Subcutaneous abdominal adipose tissue (tissue), 5 donors: ENCODE measurements around the gene SCGB3A1.

Experiments used
- H3K27ac ChIP-seq: one replicate; pipeline ENCODE4 v1.7.0; 2013; ENCODE audit warnings: low read depth, mild to moderate bottlenecking, inconsistent platforms, low read length, moderate library complexity
- H3K27me3 ChIP-seq, 5 donors: one replicate each; pipeline ENCODE4 v1.7.0; 2013; ENCODE audit warnings: low read length in 5 of 5, inconsistent platforms in 1 of 5; ENCODE audit not compliant: control insufficient read depth in 5 of 5, insufficient read depth in 4 of 5
- H3K36me3 ChIP-seq, 5 donors: one replicate each; pipeline ENCODE4 v1.7.0; 2013; ENCODE audit warnings: low read length in 5 of 5; ENCODE audit not compliant: control insufficient read depth in 5 of 5, insufficient read depth in 5 of 5
- H3K4me1 ChIP-seq, 5 donors: one replicate each; pipeline ENCODE4 v1.7.0; 2013; ENCODE audit warnings: low read length in 5 of 5, mild to moderate bottlenecking in 3 of 5, moderate library complexity in 1 of 5; ENCODE audit not compliant: control insufficient read depth in 5 of 5, insufficient read depth in 5 of 5
- H3K4me3 ChIP-seq, 5 donors: one replicate each; pipeline ENCODE4 v1.7.0; 2013; ENCODE audit warnings: low read length in 5 of 5, low read depth in 1 of 5
- H3K9ac ChIP-seq, 5 donors: one replicate each; pipeline ENCODE4 v1.7.0; 2013; ENCODE audit warnings: low read length in 5 of 5, mild to moderate bottlenecking in 4 of 5, moderate library complexity in 3 of 5
- H3K9me3 ChIP-seq, 5 donors: one replicate each; pipeline ENCODE4 v1.7.0; 2013; ENCODE audit warnings: low read length in 5 of 5; ENCODE audit not compliant: control insufficient read depth in 5 of 5
- donor health status: healthy.
- donor health status: healthy.
- donor health status: healthy.
- donor health status: healthy.
- donor health status: healthy.

The SCGB3A1 gene

DNA sequence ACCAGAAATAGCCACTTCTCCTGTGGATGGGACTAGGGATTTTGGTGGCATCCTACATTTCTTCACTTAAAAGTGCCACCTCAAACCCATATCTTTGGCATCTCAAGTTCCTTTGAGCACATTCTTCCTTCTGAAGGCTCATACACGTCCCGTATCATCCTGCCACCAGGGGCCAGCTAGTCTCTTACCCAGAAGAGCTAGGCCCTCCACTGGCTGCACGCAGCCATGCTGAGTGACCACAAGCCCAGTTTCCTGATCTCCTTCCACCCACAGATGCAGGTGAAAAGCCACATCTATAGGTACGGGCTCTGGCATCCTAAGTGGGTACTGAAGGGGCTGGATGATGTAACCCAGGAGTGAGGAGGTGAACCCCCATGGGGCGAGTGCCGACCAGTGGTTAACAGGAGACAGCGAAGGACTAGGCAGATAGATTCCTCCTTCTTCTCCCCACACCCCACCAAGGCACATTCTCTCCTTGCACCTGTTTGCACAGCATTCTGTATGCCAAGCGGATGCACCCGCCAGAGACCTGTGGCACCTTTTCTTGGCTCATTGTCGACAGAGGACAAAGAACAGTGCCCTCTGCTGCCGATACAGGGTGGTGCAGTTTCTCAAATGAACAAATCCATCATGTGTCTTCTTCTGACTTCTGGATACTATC is 14.4 kb upstream of the SCGB3A1 start:
- H3K27me3 ChIP-seq: peaks cover 1 to 12% (median 4%) of the 10 kb centered on the region in 5 donors
- H3K4me3 ChIP-seq: no peak overlapping the region
- H3K27ac ChIP-seq: no peak overlapping the region
- H3K4me1 ChIP-seq: peaks cover 0 to 2% (median 0%) of the 10 kb centered on the region in 5 donors
- no peaks in the 10 kb centered on the region for H3K9me3 ChIP-seq
- peak overlapping the region in 1 of 5 donors; percentile 28 for H3K9ac ChIP-seq
- H3K36me3 ChIP-seq: peaks cover 0 to 18% (median 9%) of the 10 kb centered on the region in 5 donors

DNA sequence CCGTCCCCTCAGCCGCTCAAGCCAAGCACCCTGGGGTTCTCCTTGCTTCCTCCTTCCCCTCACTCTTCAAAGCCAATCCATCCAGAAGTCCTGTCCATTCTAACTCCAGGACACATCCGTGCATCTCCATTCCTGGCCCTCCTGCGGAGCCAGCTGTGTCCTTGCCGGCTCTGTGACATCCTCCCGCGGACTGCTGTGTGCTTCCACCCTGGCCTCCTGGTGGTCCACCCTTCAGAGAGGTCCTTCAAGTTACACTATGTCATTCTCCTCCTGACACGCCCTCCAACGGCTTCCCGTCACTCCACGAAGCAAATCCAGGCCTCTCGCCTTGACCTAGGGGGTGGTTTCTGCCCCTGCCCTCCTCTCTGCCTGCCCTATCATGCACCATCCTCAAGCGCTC is 13.0 kb upstream of the SCGB3A1 start:
- peaks cover 2 to 17% (median 4%) of the 10 kb centered on the region in 5 donors for H3K27me3 ChIP-seq
- H3K27ac ChIP-seq: no peak overlapping the region
- peaks cover 0 to 11% (median 6%) of the 10 kb centered on the region in 5 donors for H3K36me3 ChIP-seq
- no peak overlapping the region for H3K4me3 ChIP-seq
- H3K9me3 ChIP-seq: no peaks in the 10 kb centered on the region
- H3K9ac ChIP-seq: no peak overlapping the region
- H3K4me1 ChIP-seq: peaks cover 0 to 3% (median 0%) of the 10 kb centered on the region in 5 donors

DNA sequence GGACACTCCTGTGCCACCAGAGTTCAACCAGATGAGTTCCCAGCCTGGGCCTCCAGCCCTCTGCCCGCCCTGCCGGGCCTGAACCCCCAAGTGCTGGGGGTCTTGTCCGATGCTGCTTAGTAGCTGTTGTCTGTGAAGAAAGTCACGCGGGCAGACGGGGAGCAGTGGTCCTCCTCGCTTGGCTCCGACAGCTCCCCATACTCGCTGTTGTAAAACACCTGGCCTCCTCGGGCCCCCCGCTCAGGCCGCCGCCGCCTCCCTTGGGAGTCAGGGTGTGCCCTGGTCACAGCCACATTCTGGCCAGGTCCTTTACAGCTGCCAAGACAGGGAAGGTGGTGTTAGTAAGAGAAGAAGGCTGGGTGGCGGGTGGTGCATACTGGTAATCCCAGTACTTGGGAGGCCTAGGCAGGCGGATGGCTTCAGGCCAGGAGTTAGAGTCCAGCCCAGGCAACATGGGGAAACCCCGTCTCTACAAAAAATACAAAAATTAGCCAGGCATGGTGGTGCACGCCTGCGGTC is 11.8 kb upstream of the SCGB3A1 start:
- Histone ChIP-seq H3K4me3 (no peak overlapping the region), H3K9me3 (no peaks in the 10 kb centered on the region), H3K36me3 (peaks cover 0 to 3% (median 0%) of the 10 kb centered on the region in 5 donors), H3K9ac (no peak overlapping the region), H3K4me1 (peaks cover 0 to 3% (median 0%) of the 10 kb centered on the region in 5 donors), H3K27ac (no peak overlapping the region), H3K27me3 (peaks cover 0 to 13% (median 0%) of the 10 kb centered on the region in 5 donors)

DNA sequence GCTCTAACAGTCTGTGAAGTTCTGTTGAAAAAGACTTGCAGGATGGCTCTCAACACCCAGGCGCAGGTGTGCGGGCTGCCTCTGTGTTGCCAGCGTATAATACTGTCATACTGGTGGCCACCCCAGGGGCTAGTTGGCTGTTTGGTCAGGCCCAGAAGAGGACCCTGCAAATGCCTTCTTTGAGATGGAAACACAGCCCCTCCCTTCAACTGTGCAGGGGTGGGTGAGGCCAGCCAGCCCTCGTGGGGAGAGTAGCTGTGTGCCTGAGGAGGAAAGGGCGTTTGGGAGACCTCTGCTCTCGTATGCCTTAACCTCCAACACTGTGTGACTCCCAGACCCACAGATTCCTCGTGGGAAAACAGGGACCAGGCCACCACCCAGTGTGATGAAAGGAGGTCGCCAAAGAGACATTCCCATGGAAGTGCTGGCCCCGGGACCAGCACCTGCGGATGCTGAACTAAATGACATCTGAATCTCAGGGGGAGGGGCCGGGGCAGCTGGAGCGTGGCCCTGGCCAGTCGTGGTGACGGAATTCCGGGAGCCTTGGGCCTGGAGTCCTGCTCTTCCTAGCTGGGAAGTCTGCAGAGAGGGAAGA is 11.3 kb upstream of the SCGB3A1 start:
- H3K4me3 ChIP-seq: no peak overlapping the region
- no peak overlapping the region for H3K9ac ChIP-seq
- H3K36me3 ChIP-seq: peaks cover 0 to 3% (median 0%) of the 10 kb centered on the region in 5 donors
- peaks cover 0 to 3% (median 0%) of the 10 kb centered on the region in 5 donors for H3K4me1 ChIP-seq
- no peak overlapping the region for H3K27ac ChIP-seq
- peaks cover 0 to 15% (median 0%) of the 10 kb centered on the region in 5 donors for H3K27me3 ChIP-seq
- no peaks in the 10 kb centered on the region for H3K9me3 ChIP-seq

DNA sequence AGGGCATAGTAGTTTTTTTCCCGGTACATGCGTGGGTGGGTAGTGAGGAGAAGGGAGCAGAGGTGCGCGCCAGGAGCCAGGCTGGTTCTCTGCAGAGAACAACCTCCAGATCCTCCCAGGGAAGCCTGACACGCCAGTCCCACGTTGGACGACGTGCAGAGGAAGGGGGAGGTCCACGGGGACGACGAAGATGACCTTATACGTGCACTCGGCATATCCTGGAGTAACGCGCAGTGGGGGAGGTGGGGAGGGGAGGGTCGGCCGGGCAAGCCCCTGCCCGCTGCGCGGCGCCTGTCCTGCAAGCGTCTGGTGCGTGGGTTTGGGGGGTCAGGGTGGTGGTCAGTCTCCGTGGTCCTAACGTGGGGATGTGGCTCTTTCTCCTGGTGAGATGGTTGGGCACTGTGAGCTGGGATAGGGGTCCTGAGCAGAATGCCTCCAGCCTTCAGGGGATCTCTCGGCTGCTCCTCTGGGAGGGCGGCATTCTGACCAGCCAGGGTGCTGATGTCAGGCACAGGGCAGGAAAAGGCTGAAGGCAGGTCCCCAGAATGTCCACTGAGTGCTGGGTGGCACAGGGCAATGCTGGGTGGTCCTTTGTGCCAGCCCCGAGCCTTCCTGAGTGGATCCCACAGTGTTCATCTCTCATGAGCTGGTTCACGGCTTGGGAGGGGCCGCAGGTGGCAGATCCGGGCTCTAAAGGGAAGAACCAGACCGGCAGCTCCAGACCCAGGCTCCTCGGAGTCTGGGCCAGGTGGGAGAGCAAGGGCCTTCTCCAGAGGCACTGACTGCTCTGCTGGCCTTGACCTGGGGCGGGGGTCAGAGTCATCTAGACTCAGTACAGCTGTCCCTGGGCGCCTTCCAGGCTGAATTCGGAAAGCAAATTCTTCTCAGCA is 10.5 kb upstream of the SCGB3A1 start:
- Histone ChIP-seq H3K4me3 (no peak overlapping the region), H3K27me3 (peaks cover 0 to 15% (median 0%) of the 10 kb centered on the region in 5 donors), H3K36me3 (peaks cover 0 to 3% (median 0%) of the 10 kb centered on the region in 5 donors), H3K4me1 (peaks cover 0 to 3% (median 0%) of the 10 kb centered on the region in 5 donors), H3K9me3 (no peaks in the 10 kb centered on the region), H3K27ac (no peak overlapping the region), H3K9ac (no peak overlapping the region)

DNA sequence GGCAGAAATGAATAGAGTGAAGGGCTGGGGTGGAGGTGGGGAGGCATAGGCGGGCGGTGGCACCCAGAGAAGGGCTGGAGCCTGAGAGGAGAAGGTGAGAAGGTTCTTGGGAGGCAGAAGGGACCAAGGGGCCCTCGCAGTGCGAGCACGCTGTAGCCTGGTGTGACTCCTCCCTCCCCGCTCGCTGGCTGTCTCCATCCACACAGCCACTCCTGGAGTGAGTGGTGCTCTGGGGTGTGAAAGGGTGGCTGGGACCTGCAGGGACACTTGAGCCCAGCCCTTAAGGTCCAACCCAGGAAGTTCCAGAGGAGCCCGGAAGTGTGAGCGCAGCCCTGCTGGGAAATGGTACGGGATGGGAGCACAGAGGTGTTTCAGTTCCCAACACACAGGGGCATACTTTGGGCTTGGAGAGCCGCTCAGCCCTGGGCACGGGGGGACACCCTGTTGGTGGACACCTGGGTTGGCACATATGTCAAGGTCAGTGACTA is 9.3 kb upstream of the SCGB3A1 start:
- peaks cover 0 to 15% (median 0%) of the 10 kb centered on the region in 5 donors for H3K27me3 ChIP-seq
- H3K36me3 ChIP-seq: peaks cover 0 to 3% (median 0%) of the 10 kb centered on the region in 5 donors
- no peak overlapping the region for H3K4me3 ChIP-seq
- H3K9ac ChIP-seq: no peak overlapping the region
- H3K27ac ChIP-seq: no peak overlapping the region
- H3K4me1 ChIP-seq: peaks cover 0 to 3% (median 0%) of the 10 kb centered on the region in 5 donors
- no peaks in the 10 kb centered on the region for H3K9me3 ChIP-seq

DNA sequence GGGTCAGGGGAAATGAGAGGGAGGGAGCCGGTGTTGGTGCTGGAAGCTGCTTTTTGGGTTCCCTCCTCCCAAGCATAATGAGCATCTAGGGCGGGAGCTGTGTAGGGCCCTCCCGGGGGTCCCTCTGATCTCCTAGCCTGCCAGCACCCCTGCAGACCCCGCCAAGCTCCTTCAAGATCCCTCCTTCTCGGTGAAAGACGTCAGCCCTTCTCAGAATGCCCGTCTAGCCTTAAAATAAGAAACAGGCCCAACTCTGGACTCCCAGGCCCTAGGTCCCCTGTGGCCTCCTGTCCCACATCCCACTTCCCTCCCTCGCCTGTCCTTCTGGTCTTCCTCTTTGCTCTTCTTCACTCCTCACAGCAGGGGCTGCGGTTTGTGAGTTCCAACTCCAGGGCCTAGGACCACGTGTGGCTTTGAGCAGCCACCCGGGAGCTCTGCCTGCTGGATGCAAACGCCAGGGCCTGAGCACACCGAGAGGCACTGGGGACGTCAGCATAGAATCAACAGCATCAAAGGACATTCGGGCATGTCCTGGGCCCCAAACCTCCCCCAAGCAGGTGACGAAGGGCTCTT is 8.8 kb upstream of the SCGB3A1 start:
- peaks cover 0 to 3% (median 0%) of the 10 kb centered on the region in 5 donors for H3K36me3 ChIP-seq
- H3K9ac ChIP-seq: no peak overlapping the region
- H3K9me3 ChIP-seq: no peaks in the 10 kb centered on the region
- H3K4me3 ChIP-seq: no peak overlapping the region
- H3K27ac ChIP-seq: no peak overlapping the region
- peaks cover 0 to 15% (median 0%) of the 10 kb centered on the region in 5 donors for H3K27me3 ChIP-seq
- H3K4me1 ChIP-seq: peaks cover 0 to 3% (median 0%) of the 10 kb centered on the region in 5 donors

DNA sequence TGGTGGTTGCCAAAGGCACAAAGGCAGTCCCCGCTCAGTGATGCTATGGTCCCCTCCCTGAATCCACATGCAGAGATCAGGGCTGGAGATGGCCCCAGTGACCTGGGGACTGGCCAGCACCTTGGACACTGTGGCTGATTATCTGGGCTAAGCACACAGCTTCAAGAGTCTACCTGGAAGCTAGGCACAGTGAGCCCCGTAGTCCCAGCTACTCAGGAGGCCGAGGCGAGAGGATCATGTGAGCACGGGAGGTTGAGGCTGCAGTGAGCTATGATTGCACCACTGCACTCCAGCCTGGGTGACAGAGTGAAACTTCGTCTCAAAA is 8.3 kb upstream of the SCGB3A1 start:
- no peak overlapping the region for H3K27ac ChIP-seq
- no peaks in the 10 kb centered on the region for H3K9me3 ChIP-seq
- H3K36me3 ChIP-seq: peaks cover 0 to 3% (median 0%) of the 10 kb centered on the region in 5 donors
- H3K27me3 ChIP-seq: peaks cover 0 to 15% (median 0%) of the 10 kb centered on the region in 5 donors
- no peak overlapping the region for H3K9ac ChIP-seq
- H3K4me3 ChIP-seq: no peak overlapping the region
- H3K4me1 ChIP-seq: peaks cover 0 to 3% (median 0%) of the 10 kb centered on the region in 5 donors

DNA sequence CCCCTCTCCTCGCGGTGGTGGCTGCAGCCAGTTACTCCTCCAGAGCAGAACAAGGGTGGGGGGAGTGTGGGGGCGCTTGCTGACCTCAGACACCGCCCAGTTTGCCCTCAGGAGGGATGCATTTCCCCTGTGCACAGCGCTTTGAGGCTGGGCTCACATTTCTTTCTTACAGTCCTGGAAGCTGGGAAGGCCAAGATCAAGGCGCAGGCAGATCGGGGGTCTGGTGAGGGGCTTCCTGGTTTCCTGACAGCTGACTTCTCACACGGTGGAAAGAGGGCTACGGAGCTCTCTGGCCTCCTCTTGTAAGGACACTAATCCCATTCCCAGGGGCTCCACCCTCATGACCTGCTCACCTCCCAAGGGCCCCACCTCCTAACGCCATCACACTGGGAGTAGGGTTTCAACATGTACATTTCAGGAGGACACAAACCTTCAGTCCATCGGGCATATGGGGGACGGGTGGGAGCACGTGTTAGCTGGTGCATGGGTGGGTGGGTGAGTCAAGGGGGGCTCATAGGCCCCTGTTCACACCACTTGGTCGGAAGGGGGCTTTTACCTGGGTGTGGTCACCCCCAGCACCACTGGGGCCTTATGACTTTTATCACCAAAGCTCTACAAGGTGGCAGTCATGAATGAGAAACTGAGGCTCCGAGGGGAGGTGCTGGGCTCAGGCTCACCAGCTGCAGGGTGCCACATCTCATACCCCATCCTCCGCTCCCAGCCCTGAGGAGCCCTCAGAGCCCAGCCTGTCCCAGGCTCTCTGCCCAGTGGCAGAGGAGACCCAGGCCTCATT is 7.7 kb upstream of the SCGB3A1 start:
- Histone ChIP-seq H3K9me3 (no peaks in the 10 kb centered on the region), H3K27me3 (peaks cover 0 to 15% (median 0%) of the 10 kb centered on the region in 5 donors), H3K36me3 (peaks cover 0 to 3% (median 0%) of the 10 kb centered on the region in 5 donors), H3K9ac (no peak overlapping the region), H3K4me1 (peaks cover 0 to 3% (median 0%) of the 10 kb centered on the region in 5 donors), H3K4me3 (no peak overlapping the region), H3K27ac (no peak overlapping the region)
